ELR (cell line): ENCODE measurements around the gene NEK11.

ENCODE experiments used
- DNase-seq: peaks from one replicate; pipeline ENCODE4 v3.0.0-alpha.2; 2015; ENCODE audit warnings: low read depth

The NEK11 gene, protein sequence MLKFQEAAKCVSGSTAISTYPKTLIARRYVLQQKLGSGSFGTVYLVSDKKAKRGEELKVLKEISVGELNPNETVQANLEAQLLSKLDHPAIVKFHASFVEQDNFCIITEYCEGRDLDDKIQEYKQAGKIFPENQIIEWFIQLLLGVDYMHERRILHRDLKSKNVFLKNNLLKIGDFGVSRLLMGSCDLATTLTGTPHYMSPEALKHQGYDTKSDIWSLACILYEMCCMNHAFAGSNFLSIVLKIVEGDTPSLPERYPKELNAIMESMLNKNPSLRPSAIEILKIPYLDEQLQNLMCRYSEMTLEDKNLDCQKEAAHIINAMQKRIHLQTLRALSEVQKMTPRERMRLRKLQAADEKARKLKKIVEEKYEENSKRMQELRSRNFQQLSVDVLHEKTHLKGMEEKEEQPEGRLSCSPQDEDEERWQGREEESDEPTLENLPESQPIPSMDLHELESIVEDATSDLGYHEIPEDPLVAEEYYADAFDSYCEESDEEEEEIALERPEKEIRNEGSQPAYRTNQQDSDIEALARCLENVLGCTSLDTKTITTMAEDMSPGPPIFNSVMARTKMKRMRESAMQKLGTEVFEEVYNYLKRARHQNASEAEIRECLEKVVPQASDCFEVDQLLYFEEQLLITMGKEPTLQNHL

GRCh38 chr3:131026321-131027151, at the start of gene NEK11, which contains the start of gene ASTE1:
TSS of gene NEK11 (plus strand) at chr3:131026877. CDS start at chr3:131029709, 2,832 bp downstream.
TSS of gene ASTE1 (minus strand) at chr3:131026825. CDS start at chr3:131025306, 1,519 bp downstream.
- DNase-seq, result peak; percentile 88

GRCh38 chr3:130979117-130979516, 47.6 kb upstream of the NEK11 start:
- DNase-seq, result no peak

GRCh38 chr3:130981469-130981868, 45.2 kb upstream of the NEK11 start:
- DNase-seq, result no peak

DNA sequence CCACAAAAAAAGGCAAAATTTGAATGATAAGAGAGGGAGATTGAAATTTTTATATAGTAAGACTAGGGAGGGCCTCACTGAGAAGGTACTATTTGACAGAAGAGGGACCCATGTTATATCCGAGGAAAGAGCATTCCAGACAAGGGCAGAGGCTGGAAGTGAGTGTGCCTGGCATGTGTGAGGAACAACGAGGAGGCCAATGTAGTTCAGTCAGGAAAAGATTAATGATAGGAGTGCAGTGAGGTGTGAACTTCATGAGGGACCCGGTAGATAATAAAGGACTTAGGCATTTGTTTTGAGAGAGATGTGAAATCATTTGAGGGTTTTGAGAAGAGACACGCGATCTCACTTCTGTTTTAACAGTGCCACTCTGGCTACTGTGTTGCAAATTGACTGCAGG, 36.4 kb upstream of the NEK11 start:
- DNase-seq, result no peak

GRCh38 chr3:130991126-130991525, 35.6 kb upstream of the NEK11 start:
- DNase-seq, result no peak

GRCh38 chr3:130992344-130992743, 34.3 kb upstream of the NEK11 start:
- no peak for DNase-seq

- DNase-seq, result no peak
These were observed 29.4 kb upstream of the NEK11 start for GRCh38 chr3:130997289-130997688.

GRCh38 chr3:131001071-131001470, 25.6 kb upstream of the NEK11 start:
- no peak for DNase-seq

DNA sequence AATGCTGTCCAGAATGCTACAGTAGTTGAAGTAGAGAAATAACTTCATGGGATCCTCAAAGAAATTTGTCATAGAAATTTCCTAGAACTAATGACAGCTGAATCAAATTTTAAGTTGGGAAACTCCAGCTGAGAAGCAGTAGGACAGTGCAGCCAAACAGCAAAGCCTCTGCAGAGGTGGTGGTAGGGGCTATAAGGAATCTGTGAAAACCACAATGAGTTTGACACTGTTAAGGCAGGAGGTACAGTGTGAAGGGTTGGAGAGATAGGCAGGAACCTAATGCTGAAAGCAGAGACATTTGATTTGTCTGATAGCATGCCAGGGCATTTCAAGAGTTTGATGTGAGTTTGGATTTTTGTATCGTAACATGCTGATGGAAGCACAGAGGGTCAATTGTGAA, 22.1 kb upstream of the NEK11 start:
- DNase-seq, result no peak

DNA sequence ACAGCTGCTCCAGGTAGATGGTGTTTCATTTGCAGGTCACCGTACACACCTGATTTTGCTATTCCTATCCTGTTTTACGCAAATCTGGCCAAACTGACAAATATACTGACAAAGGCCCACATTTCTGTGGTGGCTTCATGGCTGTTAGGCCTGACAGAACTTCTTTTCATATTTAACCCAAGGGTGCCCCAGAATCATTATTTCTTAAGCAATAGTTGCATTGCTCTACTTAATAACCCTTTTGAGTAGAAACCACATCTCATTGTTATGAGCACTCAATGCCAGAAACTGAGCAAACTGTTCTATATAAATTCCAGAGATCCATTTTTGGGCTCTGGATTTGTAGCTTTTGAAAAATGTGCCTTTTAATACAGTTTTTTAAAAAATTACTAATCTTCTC, 19.4 kb upstream of the NEK11 start:
- no peak for DNase-seq

GRCh38 chr3:131007782-131008181, 18.9 kb upstream of the NEK11 start:
- DNase-seq, result no peak

DNA sequence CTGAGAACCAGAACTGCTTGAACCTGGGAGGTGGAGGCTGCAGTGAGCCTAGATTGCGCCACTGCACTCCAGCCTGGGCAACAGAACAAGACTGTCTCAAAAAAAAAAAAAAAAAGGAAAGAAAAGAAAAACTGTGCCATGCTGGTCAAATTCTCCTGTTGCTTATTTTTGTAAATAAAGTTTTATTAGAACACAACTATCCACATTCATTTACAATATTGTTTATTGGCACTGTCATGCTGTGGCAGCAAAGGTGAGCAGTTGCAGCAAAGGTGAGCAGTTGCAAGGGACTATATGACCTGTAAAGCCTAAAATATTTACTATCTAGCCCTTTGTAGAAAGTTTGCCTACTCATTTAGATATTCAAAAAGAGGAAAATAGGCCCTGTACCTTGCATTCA, 18.4 kb upstream of the NEK11 start:
- no peak for DNase-seq

- no peak for DNase-seq
These were observed 17.0 kb upstream of the NEK11 start for GRCh38 chr3:131009698-131010097.

GRCh38 chr3:131018970-131019369, 7.7 kb upstream of the NEK11 start:
- no peak for DNase-seq

GRCh38 chr3:131020122-131020693, 6.5 kb upstream of the NEK11 start:
- no peak for DNase-seq

GRCh38 chr3:131025539-131025938, 1.1 kb upstream of the NEK11 start:
- no peak for DNase-seq

DNA sequence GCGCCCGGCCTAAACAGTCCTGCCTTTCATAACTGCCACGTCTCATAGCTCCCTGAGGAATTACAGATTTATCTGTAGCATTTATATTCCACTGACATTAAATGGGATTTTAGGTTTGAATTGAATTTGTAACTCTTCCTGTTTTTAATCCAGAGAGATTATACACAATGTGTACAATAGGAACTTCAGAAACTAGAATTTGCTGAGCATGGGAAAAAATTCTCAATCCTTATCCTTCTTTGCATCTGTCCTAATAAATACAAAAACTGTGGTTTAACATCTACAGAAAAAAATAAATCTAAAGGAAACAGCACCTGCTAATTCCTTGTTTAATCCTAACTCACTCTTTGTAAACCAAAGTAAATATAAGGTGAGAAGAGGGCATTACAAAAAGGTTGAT, 2.2 kb downstream of the NEK11 start:
- no peak for DNase-seq

- no peak for DNase-seq
These were observed 5.0 kb downstream of the NEK11 start for GRCh38 chr3:131031660-131032059.

GRCh38 chr3:131033480-131034080, 6.9 kb downstream of the NEK11 start:
- DNase-seq, result peak; percentile 63

- peak; percentile 53 for DNase-seq
These were observed 9.6 kb downstream of the NEK11 start for GRCh38 chr3:131036200-131036816.

DNA sequence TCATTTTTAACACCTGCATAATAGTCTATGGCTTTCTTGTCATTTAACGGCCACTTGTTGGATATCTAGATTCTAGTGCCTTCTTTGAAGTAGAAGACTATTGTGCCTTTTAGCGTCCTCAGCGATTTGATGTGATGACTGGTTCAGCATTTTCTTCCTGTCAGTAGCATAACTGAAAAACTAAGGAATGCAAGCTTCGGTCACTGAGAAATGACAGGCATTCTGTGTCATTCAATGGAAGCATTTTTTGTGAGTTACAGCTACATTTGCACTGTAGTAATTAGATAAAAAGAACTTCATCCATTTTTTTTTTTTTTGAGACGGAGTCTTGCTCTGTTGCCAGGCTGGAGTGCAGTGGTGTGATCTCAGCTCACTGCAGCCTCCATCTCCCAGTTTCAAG, 10.3 kb downstream of the NEK11 start:
- no peak for DNase-seq
